Right hindlimb (tissue), 1 donor: ENCODE measurements around the gene UCK1.

ENCODE experiments used
- DNase-seq: peaks from one replicate; pipeline ENCODE4 v3.0.0-alpha.2; 2018

The UCK1 gene

GRCh38 chr9:131495785-131496184 lies 35.3 kb downstream of the UCK1 start:
- no peak for DNase-seq

GRCh38 chr9:131494296-131494870 lies 36.7 kb downstream of the UCK1 start:
- no peak for DNase-seq

- DNase-seq: no peak
Measured at GRCh38 chr9:131492070-131492469, 39.0 kb downstream of the UCK1 start.

- no peak for DNase-seq
Measured at GRCh38 chr9:131491001-131491710, 39.9 kb downstream of the UCK1 start.

- DNase-seq: no peak
Measured at GRCh38 chr9:131490514-131490913, 40.5 kb downstream of the UCK1 start.

GRCh38 chr9:131487621-131488031 lies 43.4 kb downstream of the UCK1 start:
- no peak for DNase-seq

- no peak for DNase-seq
Measured at GRCh38 chr9:131487001-131487400, 44.1 kb downstream of the UCK1 start.

- DNase-seq: no peak
Measured at GRCh38 chr9:131485728-131486422, 45.2 kb downstream of the UCK1 start.

- DNase-seq: no peak
Measured at GRCh38 chr9:131485206-131485605, 45.9 kb downstream of the UCK1 start.

- DNase-seq: no peak
Measured at GRCh38 chr9:131484560-131485185, 46.4 kb downstream of the UCK1 start.

GRCh38 chr9:131484051-131484445 lies 47.0 kb downstream of the UCK1 start:
- DNase-seq: no peak

- no peak for DNase-seq
Measured at GRCh38 chr9:131483319-131484050, 47.6 kb downstream of the UCK1 start.

- DNase-seq: no peak
Measured at GRCh38 chr9:131482343-131483006, 48.6 kb downstream of the UCK1 start.

- no peak for DNase-seq
Measured at GRCh38 chr9:131481441-131482342, 49.4 kb downstream of the UCK1 start.

- no peak for DNase-seq
Measured at GRCh38 chr9:131480258-131480657, 50.8 kb downstream of the UCK1 start.

- DNase-seq: no peak
Measured at GRCh38 chr9:131478911-131479310, 52.2 kb downstream of the UCK1 start.

- peak; percentile 45 for DNase-seq
Measured at GRCh38 chr9:131478421-131478868, 52.6 kb downstream of the UCK1 start.

- DNase-seq: no peak
Measured at GRCh38 chr9:131477816-131478419, 53.1 kb downstream of the UCK1 start.

- DNase-seq: no peak
Measured at GRCh38 chr9:131477367-131477766, 53.7 kb downstream of the UCK1 start.

- no peak for DNase-seq
Measured at GRCh38 chr9:131476777-131477345, 54.2 kb downstream of the UCK1 start.
